HCT116 (cell line): Measurements from ENCODE around the gene FLCN. TPM values are rescaled to one million over a fixed set of nuclear protein-coding genes. Genes with fewer than 3 reads are reported as not detected.

ENCODE experiments used
- ATAC-seq: fragments of 200-7000 bp; cut with Tn5 transposase; 2 replicates; pipeline ENCODE4 v1.9.1; 2020; ENCODE audit warnings: mild to moderate bottlenecking, moderate library complexity
- BruUV-seq: library from RNA; stranded (reverse); fragments of 400-500 nt; replicated peaks from 2 replicates; lab custom pipeline; 2021; lab: Mats Ljungman, UMichigan
- CTCF ChIA-PET: fragments of 300-600 bp; sonication (Branson Sonifier 250); formaldehyde crosslinking; loops from one replicate; lab custom pipeline; 2021; ENCODE audit warnings: antibody characterized with exemption; lab: Charles Lee
- POLR2A ChIA-PET: fragments of 300-600, 350-600 bp; sonication (Branson Sonifier 250); formaldehyde crosslinking; loops from one replicate; lab custom pipeline; 2021; ENCODE audit warnings: antibody characterized with exemption; lab: Charles Lee
- RAD21 ChIA-PET, 2 experiments: fragments of 300-600 bp; sonication (Branson Sonifier 250); formaldehyde crosslinking; loops; one replicate each; lab custom pipeline; 2023; ENCODE audit warnings: low total read pairs in 2 of 2; ENCODE audit not compliant: uncharacterized antibody in 2 of 2, unreplicated experiment in 2 of 2, low non-redundant PET in 1 of 2; lab: Charles Lee
- DNase-seq: peaks from one replicate; pipeline ENCODE4 v3.0.0-alpha.2; 2010; ENCODE audit warnings: low read depth, low spot score
- H2AFZ ChIP-seq: fragments of 200-600 bp; shearing (Covaris generic), sonication (generic); 2 replicates; pipeline ENCODE4 v1.6.1; 2017; ENCODE audit warnings: low read depth, mixed run types, mixed read lengths, antibody characterized with exemption, low read length; ENCODE audit not compliant: poor library complexity, severe bottlenecking
- H3K27ac ChIP-seq: 2 replicates; pipeline ENCODE4 v1.5.1; 2012; ENCODE audit warnings: low read depth, low read length
- H3K27me3 ChIP-seq: fragments of 200-600 bp; sonication (generic); 2 replicates; pipeline ENCODE4 v1.6.1; 2016; ENCODE audit warnings: mixed run types, low read length, mixed read lengths; ENCODE audit not compliant: insufficient read depth
- H3K36me3 ChIP-seq, 2 experiments: fragments of 200-500 bp in 1 of 2; fragments of 200-600 bp in 1 of 2; sonication (Bioruptor generic) in 1 of 2; sonication (generic) in 1 of 2; 2 replicates each; pipeline versions ENCODE4 v1.5.1 to v1.6.1; 2014 to 2016; ENCODE audit warnings: low read length in 2 of 2, inconsistent platforms in 1 of 2, mixed read lengths in 1 of 2, mixed run types in 1 of 2; ENCODE audit not compliant: insufficient read depth in 2 of 2, control insufficient read depth in 1 of 2
- H3K4me1 ChIP-seq, 2 experiments: fragments of 200-600 bp in 1 of 2; sonication (generic) in 1 of 2; 2 replicates each; pipeline versions ENCODE4 v1.5.1 to v1.6.1; 2012 to 2017; ENCODE audit warnings: low read length in 2 of 2, inconsistent platforms in 1 of 2, mild to moderate bottlenecking in 1 of 2, mixed read lengths in 1 of 2, mixed run types in 1 of 2, moderate library complexity in 1 of 2; ENCODE audit not compliant: insufficient read depth in 2 of 2, control insufficient read depth in 1 of 2
- H3K4me2 ChIP-seq: fragments of 200-600 bp; sonication (generic); 2 replicates; pipeline ENCODE4 v1.6.1; 2017; ENCODE audit warnings: mixed run types, low read length, mixed read lengths
- H3K4me3 ChIP-seq, 2 experiments: fragments of 200-600 bp in 1 of 2; sonication (generic) in 1 of 2; replicated peaks in 1 of 2; 2 replicates each; pipeline ENCODE4 v1.5.1; 2011 to 2016; ENCODE audit warnings: low read length in 2 of 2, control low read depth in 1 of 2, low read depth in 1 of 2, mild to moderate bottlenecking in 1 of 2, mixed read lengths in 1 of 2, mixed run types in 1 of 2
- H3K79me2 ChIP-seq: fragments of 200-600 bp; sonication (generic); 2 replicates; pipeline ENCODE4 v1.6.1; 2017; ENCODE audit warnings: mild to moderate bottlenecking, mixed run types, low read length, moderate library complexity, mixed read lengths; ENCODE audit not compliant: insufficient read depth
- H3K9ac ChIP-seq: fragments of 200-600 bp; sonication (generic); 2 replicates; pipeline ENCODE4 v1.6.1; 2016; ENCODE audit warnings: low read length, mixed read lengths
- H3K9me2 ChIP-seq: fragments of 200-600 bp; sonication (generic), shearing (Covaris generic); 2 replicates; pipeline ENCODE4 v1.6.1; 2017; ENCODE audit warnings: mixed run types, mild to moderate bottlenecking, moderate library complexity; ENCODE audit not compliant: insufficient read depth
- H3K9me3 ChIP-seq, 2 experiments: fragments of 200-500 bp in 1 of 2; fragments of 200-600 bp in 1 of 2; sonication (Bioruptor generic) in 1 of 2; sonication (generic) in 1 of 2; 2 replicates each; pipeline ENCODE4 v1.6.1; 2014 to 2017; ENCODE audit warnings: low read length in 2 of 2, mixed read lengths in 2 of 2, inconsistent platforms in 1 of 2, low read depth in 1 of 2, mild to moderate bottlenecking in 1 of 2, mixed run types in 1 of 2, moderate library complexity in 1 of 2; ENCODE audit not compliant: control insufficient read depth in 1 of 2, insufficient read depth in 1 of 2
- H4K20me1 ChIP-seq: fragments of 200-600 bp; sonication (generic), shearing (Covaris generic); 2 replicates; pipeline ENCODE4 v1.6.1; 2017; ENCODE audit warnings: mixed run types, mild to moderate bottlenecking, moderate library complexity; ENCODE audit not compliant: insufficient read depth
- CBX3 ChIP-seq: IDR thresholded peaks from 2 replicates; pipeline ENCODE4 v1.6.1; 2012; ENCODE audit warnings: low read depth
- FOSL1 ChIP-seq: IDR thresholded peaks from 2 replicates; pipeline ENCODE4 v1.6.1; 2012; ENCODE audit warnings: low read depth
- ZFX ChIP-seq: fragments of 450-650 bp; IDR thresholded peaks from 2 replicates; pipeline ENCODE4 v1.6.1; 2017
- intact Hi-C: fragments of 100-400 bp; cut with micrococcal nuclease; formaldehyde crosslinking; loops from 2 replicates; pipeline ENCODE4 v1.10.0; 2022
- total RNA-seq: library from RNA; stranded (reverse); gene quantifications from one replicate; pipeline ENCODE4 v1.2.1, GENCODE V29; 2021; ENCODE audit not compliant: unreplicated experiment
- TF ChIP-seq, protein P1 (sequence below): IDR thresholded peaks from 2 replicates; pipeline ENCODE4 v1.6.1; 2012

The FLCN gene
- total RNA-seq, 1 experiment from 2014 or later = 23.7 TPM

DNA sequence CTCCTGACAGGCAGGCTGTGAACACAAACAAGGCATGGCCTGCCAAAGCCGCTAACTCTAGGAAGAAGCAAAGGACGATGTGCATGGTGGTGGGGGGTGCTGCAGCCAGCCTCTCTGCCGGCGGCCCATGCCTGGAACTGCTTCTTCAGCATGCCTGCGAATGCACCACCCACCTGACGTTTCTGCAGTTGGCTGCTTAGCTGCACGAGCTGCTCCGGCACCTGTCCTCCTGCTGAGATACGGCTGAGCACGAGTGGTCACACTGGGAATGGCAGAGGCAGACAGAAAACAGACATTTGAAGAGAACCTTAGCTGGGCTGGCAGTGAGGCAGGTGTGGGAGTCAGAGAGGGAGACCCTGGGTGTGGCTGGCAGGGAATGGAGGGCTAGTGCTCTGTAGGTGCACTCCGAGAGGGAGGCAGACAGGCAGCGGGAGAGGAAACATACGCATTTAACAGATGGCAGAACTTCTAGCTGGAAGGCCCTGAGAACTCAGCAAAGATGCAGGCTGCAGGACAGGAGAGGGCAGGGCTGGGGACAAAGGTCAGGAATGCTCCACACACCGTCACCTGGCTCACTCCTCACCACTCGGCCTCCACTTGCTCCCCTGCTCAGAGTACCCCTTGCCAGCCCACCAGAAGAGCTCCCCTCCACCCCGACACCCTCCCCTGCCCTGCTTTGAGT is 5.2 kb downstream of the FLCN start:
- CTCF ChIA-PET = no interaction called here

DNA sequence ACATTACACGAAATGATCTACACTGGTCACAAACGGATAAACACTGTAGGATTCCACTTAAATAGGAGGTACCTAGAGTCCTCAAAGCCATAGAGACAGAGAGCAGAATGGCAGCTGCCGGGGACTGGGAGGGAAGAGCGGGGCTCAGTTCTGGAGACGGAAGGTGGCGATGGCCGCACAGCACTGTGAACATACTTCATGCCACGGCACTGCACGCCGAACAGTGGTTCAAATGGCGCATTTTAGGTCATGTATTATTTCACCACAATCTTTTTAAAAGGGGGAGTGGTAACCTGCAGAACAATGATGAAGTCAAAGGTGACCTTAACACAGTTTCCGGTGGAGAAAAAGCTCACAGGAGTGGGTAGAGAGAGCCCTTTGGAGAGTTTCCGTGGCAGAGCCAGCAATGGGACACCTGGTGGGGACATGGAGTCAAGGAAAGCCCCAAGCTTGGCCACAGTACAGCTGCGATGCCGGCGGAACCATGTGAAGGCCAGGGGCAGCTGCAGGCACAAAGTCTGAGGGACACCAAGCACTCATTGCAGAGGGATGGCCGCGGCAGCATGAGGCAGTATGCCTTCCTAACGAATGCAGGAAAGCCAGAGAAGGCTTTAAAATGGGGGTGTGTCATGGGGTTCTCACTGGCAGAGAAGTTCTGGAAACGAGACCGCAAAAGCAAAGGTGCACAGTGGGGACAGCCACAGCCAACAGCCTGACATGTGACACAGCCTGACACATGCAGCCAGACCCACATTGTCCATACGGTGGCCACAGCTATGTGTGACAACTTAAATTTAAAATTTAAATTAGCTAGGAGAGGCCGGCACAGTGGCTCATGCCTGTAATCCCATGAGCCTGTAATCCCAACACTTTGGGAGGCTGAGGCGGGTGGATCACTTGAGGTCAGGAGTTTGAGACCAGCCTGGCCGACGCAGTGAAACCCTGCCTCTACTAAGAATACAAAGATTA is 7.3 kb downstream of the FLCN start:
- RAD21 ChIA-PET = no interaction called here
- no peaks in the 10 kb centered on the region for H3K4me1 ChIP-seq
- H3K4me3 ChIP-seq = no peak overlapping the region
- CTCF ChIA-PET = no interaction called here
- ATAC-seq = no peak
- H3K79me2 ChIP-seq = peaks cover 8% of the 10 kb centered on the region; the same call in 1 of the 2 replicates
- no peak overlapping the region for H3K4me2 ChIP-seq
- no peaks in the 10 kb centered on the region for H3K9me3 ChIP-seq
- TF ChIP-seq FOSL1 = no peak
- no peak for TF ChIP-seq ZFX
- H3K27ac ChIP-seq = no peak overlapping the region
- DNase-seq = no peak
- no peaks in the 10 kb centered on the region for H4K20me1 ChIP-seq
- intact Hi-C loops = no loop called here
- no peak overlapping the region for H2AFZ ChIP-seq
- H3K36me3 ChIP-seq = peaks cover 17 to 29% of the 10 kb centered on the region in 2 experiments
- no peak overlapping the region for H3K9ac ChIP-seq
- H3K9me2 ChIP-seq = no peaks in the 10 kb centered on the region
- POLR2A ChIA-PET = no interaction called here
- no peaks in the 10 kb centered on the region for H3K27me3 ChIP-seq
- no TSS peak for BruUV-seq

More for the DNA sequence above, 5.2 kb downstream of the FLCN start:
- H3K27me3 ChIP-seq = no peaks in the 10 kb centered on the region
- H3K27ac ChIP-seq = no peak overlapping the region
- peaks cover 26% of the 10 kb centered on the region for H3K79me2 ChIP-seq
- ChIA-PET RAD21 (no interaction called here), POLR2A (no interaction called here)
- DNase-seq (no peak), ATAC-seq (no peak)
- no peaks in the 10 kb centered on the region for H3K9me3 ChIP-seq
- H4K20me1 ChIP-seq = no peaks in the 10 kb centered on the region
- H3K9ac ChIP-seq = no peak overlapping the region
- no peak overlapping the region for H2AFZ ChIP-seq
- TF ChIP-seq, protein P1, sequence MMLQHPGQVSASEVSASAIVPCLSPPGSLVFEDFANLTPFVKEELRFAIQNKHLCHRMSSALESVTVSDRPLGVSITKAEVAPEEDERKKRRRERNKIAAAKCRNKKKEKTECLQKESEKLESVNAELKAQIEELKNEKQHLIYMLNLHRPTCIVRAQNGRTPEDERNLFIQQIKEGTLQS = no peak
- no peak for TF ChIP-seq CBX3
- H3K4me3 ChIP-seq = no peak overlapping the region
- peaks cover 6 to 14% of the 10 kb centered on the region in 2 experiments for H3K4me1 ChIP-seq
- no peak overlapping the region for H3K4me2 ChIP-seq
- no TSS peak for BruUV-seq
- H3K36me3 ChIP-seq = peaks cover under 1 to 15% of the 10 kb centered on the region in 2 experiments; a peak in 3 of 4 replicates
- intact Hi-C loops = no loop called here
- H3K9me2 ChIP-seq = no peaks in the 10 kb centered on the region
